Progenitor cell of endocrine pancreas (in vitro differentiated cells): ENCODE measurements around the gene IQGAP2. TPM values are rescaled to one million over a fixed set of nuclear protein-coding genes. Genes with fewer than 3 reads are reported as not detected.

ENCODE experiments used
- DNase-seq: peaks from one replicate; pipeline ENCODE4 v3.0.0; 2021; ENCODE audit warnings: low spot score; ENCODE audit not compliant: unreplicated experiment
- H3K27ac Mint-ChIP-seq: 2 replicates; pipeline ENCODE4 v1.8.0; 2021; ENCODE audit warnings: mild to moderate bottlenecking, moderate library complexity, mixed read lengths
- H3K27me3 Mint-ChIP-seq: 2 replicates; pipeline ENCODE4 v1.8.0; 2021; ENCODE audit warnings: mixed read lengths
- H3K36me3 Mint-ChIP-seq: 2 replicates; pipeline ENCODE4 v1.8.0; 2022; ENCODE audit warnings: mixed read lengths; ENCODE audit not compliant: insufficient read depth
- H3K4me1 Mint-ChIP-seq: 2 replicates; pipeline ENCODE4 v1.8.0; 2021; ENCODE audit warnings: low read depth, mixed read lengths
- H3K4me3 Mint-ChIP-seq: 2 replicates; pipeline ENCODE4 v1.8.0; 2021; ENCODE audit warnings: low read depth, mild to moderate bottlenecking, moderate library complexity, mixed read lengths
- H3K9me3 Mint-ChIP-seq: 2 replicates; pipeline ENCODE4 v1.8.0; 2021; ENCODE audit warnings: low read depth, mixed read lengths
- total RNA-seq: library from RNA; stranded (reverse); gene quantifications from 2 replicates; pipeline ENCODE4 v1.2.1, GENCODE V29; 2021
- TF ChIP-seq, protein P1 (sequence below): fragments of 200-600 bp; sonication (generic); IDR thresholded peaks from one replicate; pipeline ENCODE4 v1.5.0; 2021; ENCODE audit warnings: antibody characterized with exemption, mild to moderate bottlenecking; ENCODE audit not compliant: unreplicated experiment

The IQGAP2 gene
- total RNA-seq, 1 donor from 2014 or later, result 16.7 TPM

- Mint-ChIP-seq H3K27ac (no peak overlapping the region), H3K9me3 (no peaks in the 10 kb centered on the region), H3K27me3 (no peaks in the 10 kb centered on the region), H3K4me3 (no peak overlapping the region), H3K36me3 (peaks cover 1% of the 10 kb centered on the region), H3K4me1 (peaks cover 5% of the 10 kb centered on the region)
- TF ChIP-seq, protein P1, sequence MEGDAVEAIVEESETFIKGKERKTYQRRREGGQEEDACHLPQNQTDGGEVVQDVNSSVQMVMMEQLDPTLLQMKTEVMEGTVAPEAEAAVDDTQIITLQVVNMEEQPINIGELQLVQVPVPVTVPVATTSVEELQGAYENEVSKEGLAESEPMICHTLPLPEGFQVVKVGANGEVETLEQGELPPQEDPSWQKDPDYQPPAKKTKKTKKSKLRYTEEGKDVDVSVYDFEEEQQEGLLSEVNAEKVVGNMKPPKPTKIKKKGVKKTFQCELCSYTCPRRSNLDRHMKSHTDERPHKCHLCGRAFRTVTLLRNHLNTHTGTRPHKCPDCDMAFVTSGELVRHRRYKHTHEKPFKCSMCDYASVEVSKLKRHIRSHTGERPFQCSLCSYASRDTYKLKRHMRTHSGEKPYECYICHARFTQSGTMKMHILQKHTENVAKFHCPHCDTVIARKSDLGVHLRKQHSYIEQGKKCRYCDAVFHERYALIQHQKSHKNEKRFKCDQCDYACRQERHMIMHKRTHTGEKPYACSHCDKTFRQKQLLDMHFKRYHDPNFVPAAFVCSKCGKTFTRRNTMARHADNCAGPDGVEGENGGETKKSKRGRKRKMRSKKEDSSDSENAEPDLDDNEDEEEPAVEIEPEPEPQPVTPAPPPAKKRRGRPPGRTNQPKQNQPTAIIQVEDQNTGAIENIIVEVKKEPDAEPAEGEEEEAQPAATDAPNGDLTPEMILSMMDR, result no peak
- no peak for DNase-seq
These were observed 126.6 kb downstream of the IQGAP2 start for GRCh38 chr5:76529464-76530344.

DNA sequence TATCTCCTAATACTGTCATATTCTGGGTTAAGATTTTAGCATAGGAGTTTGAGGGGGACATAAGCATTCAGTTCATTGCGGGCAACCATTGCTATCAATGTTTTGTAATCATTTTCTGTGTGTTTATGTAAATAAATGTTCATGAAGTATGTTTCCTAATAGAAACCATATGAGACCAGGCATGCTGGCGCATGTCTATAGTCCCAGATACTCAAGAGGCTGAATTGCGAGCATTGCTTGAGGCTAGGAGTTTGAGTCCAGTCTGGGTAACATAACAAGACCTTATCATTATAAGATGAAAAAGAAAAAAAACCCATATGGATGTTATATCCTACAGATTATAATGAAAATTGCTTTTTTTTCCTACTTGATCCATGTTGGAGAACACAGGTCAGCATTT, 129.0 kb downstream of the IQGAP2 start:
- TF ChIP-seq, protein P1, result no peak
- H3K27ac Mint-ChIP-seq, result no peak overlapping the region
- H3K9me3 Mint-ChIP-seq, result no peaks in the 10 kb centered on the region
- H3K27me3 Mint-ChIP-seq, result no peaks in the 10 kb centered on the region
- peaks cover 10% of the 10 kb centered on the region for H3K4me1 Mint-ChIP-seq
- H3K4me3 Mint-ChIP-seq, result no peak overlapping the region
- peaks cover 1% of the 10 kb centered on the region for H3K36me3 Mint-ChIP-seq
- DNase-seq, result no peak

DNA sequence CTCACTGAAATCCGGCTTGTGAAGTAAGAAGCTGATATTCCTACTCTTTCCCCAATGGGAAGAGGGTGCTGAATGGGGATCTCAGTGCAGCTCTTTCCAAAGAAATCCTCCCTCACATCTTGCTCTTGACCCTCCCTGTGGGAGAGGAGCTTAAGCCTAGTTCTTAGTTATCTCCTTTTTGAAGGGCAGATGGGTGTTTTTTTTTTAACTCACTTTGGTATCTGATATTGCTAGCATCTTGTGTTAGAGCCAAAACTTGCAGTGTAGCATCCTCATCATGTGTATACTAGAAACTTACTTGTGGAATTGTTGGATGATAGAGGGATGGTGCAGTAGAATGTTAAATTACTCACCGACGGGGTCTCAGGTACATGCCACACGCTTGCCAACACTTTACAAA, 129.9 kb downstream of the IQGAP2 start:
- Mint-ChIP-seq H3K4me1 (peaks cover 14% of the 10 kb centered on the region), H3K4me3 (no peak overlapping the region), H3K27ac (no peak overlapping the region), H3K27me3 (no peaks in the 10 kb centered on the region), H3K9me3 (no peaks in the 10 kb centered on the region), H3K36me3 (peaks cover 1% of the 10 kb centered on the region)
- DNase-seq, result no peak
- TF ChIP-seq, protein P1, result no peak

GRCh38 chr5:76535577-76535976, 132.5 kb downstream of the IQGAP2 start:
- H3K9me3 Mint-ChIP-seq, result no peaks in the 10 kb centered on the region
- H3K36me3 Mint-ChIP-seq, result peaks cover 1% of the 10 kb centered on the region
- H3K4me1 Mint-ChIP-seq, result peaks cover 12% of the 10 kb centered on the region
- no peak overlapping the region for H3K27ac Mint-ChIP-seq
- DNase-seq, result no peak
- H3K27me3 Mint-ChIP-seq, result no peaks in the 10 kb centered on the region
- no peak overlapping the region for H3K4me3 Mint-ChIP-seq
- TF ChIP-seq, protein P1, result no peak

GRCh38 chr5:76537073-76537543, 134.0 kb downstream of the IQGAP2 start:
- Mint-ChIP-seq H3K9me3 (no peaks in the 10 kb centered on the region), H3K27ac (peak overlapping the region; percentile 21), H3K4me3 (no peak overlapping the region), H3K4me1 (peaks cover 12% of the 10 kb centered on the region), H3K36me3 (peaks cover 1% of the 10 kb centered on the region), H3K27me3 (peaks cover 3% of the 10 kb centered on the region)
- DNase-seq, result no peak
- TF ChIP-seq, protein P1, result no peak
